SU-DHL-6 (cell line): Measurements from ENCODE around the gene RTN4.

ENCODE experiments used
- H2AFZ ChIP-seq: fragments of 200-600 bp; sonication (generic); 2 replicates; pipeline ENCODE4 v1.6.1; 2014; ENCODE audit warnings: low read depth, mild to moderate bottlenecking, moderate library complexity, mixed read lengths, antibody characterized with exemption, low read length; ENCODE audit not compliant: severe bottlenecking
- H3F3A ChIP-seq: fragments of 200-600 bp; shearing (Covaris generic); 2 replicates; pipeline ENCODE4 v1.6.0; 2016; ENCODE audit warnings: antibody characterized with exemption, mild to moderate bottlenecking; ENCODE audit not compliant: insufficient read depth
- H3K27ac ChIP-seq: fragments of 200-600 bp; sonication (generic); 2 replicates; pipeline ENCODE4 v1.5.1; 2016; ENCODE audit warnings: low read depth, mild to moderate bottlenecking, low read length, moderate library complexity, mixed read lengths
- H3K27me3 ChIP-seq: fragments of 200-600 bp; sonication (generic), shearing (Covaris generic); 2 replicates; pipeline ENCODE4 v1.6.0; 2014; ENCODE audit warnings: mild to moderate bottlenecking, low read length
- H3K36me3 ChIP-seq: fragments of 200-600 bp; sonication (generic); 2 replicates; pipeline ENCODE4 v1.6.1; 2014; ENCODE audit warnings: mild to moderate bottlenecking, low read length, mixed read lengths
- H3K4me2 ChIP-seq: fragments of 300-600, 200-600 bp; shearing (Covaris generic), sonication (generic); 2 replicates; pipeline ENCODE4 v1.6.0; 2014; ENCODE audit warnings: low read length, low read depth, mild to moderate bottlenecking; ENCODE audit not compliant: poor library complexity, severe bottlenecking
- H3K4me3 ChIP-seq: fragments of 200-600 bp; sonication (generic); 2 replicates; pipeline ENCODE4 v1.5.1; 2014; ENCODE audit warnings: antibody characterized with exemption, low read length, mild to moderate bottlenecking, mixed read lengths; ENCODE audit not compliant: insufficient read depth, poor library complexity, severe bottlenecking
- H3K79me2 ChIP-seq: fragments of 200-600 bp; sonication (generic); 2 replicates; pipeline ENCODE4 v1.6.1; 2014; ENCODE audit warnings: mild to moderate bottlenecking, low read length, moderate library complexity; ENCODE audit not compliant: insufficient read depth
- H3K9ac ChIP-seq: fragments of 200-600 bp; sonication (generic); 2 replicates; pipeline ENCODE4 v1.7.0; 2014; ENCODE audit warnings: mild to moderate bottlenecking, low read length
- H3K9me2 ChIP-seq: fragments of 200-600 bp; sonication (generic); replicated peaks from 2 replicates; pipeline ENCODE4 v1.6.1; 2014; ENCODE audit warnings: low read length; ENCODE audit not compliant: insufficient read depth
- H3K9me3 ChIP-seq: fragments of 200-600 bp; sonication (generic); 2 replicates; pipeline ENCODE4 v1.6.1; 2014; ENCODE audit warnings: low read length, mixed read lengths; ENCODE audit not compliant: insufficient read depth
- H4K20me1 ChIP-seq: fragments of 200-600 bp; sonication (generic); 2 replicates; pipeline ENCODE4 v1.6.1; 2014; ENCODE audit warnings: low read depth, mild to moderate bottlenecking, antibody characterized with exemption, low read length, moderate library complexity, mixed read lengths
- CTCF ChIP-seq: fragments of 200-600 bp; sonication (generic); IDR thresholded peaks from one replicate; pipeline ENCODE4 v1.5.1; 2017; ENCODE audit warnings: antibody characterized with exemption, mild to moderate bottlenecking, low read length, moderate library complexity; ENCODE audit not compliant: insufficient read depth, poor library complexity, severe bottlenecking
- EZH2phosphoT487 ChIP-seq: fragments of 200-600 bp; sonication (generic), shearing (Covaris generic); conservative IDR thresholded peaks from 2 replicates; pipeline ENCODE4 v1.6.1; 2018; ENCODE audit warnings: mild to moderate bottlenecking, antibody characterized with exemption, low read length, moderate library complexity, mixed read lengths

The RTN4 gene

GRCh38 chr2:55014962-55015939 lies 35.0 kb downstream of the RTN4 start:
- Histone ChIP-seq H4K20me1 (peaks cover 35% of the 10 kb centered on the region; the same call in 1 of the 2 replicates), H3K27ac (no peak overlapping the region), H2AFZ (no peak overlapping the region), H3K79me2 (peaks cover 92% of the 10 kb centered on the region), H3K9ac (no peak overlapping the region), H3K9me3 (no peaks in the 10 kb centered on the region), H3F3A (peaks cover 11% of the 10 kb centered on the region), H3K9me2 (no peaks in the 10 kb centered on the region), H3K27me3 (no peaks in the 10 kb centered on the region), H3K4me3 (no peak overlapping the region), H3K4me2 (no peak overlapping the region), H3K36me3 (peaks cover 7% of the 10 kb centered on the region; the same call in 1 of the 2 replicates)
- TF ChIP-seq CTCF: peak; percentile 46
- no peak for TF ChIP-seq EZH2phosphoT487

- no peak overlapping the region for H3K4me2 ChIP-seq
- no peak overlapping the region for H3K9ac ChIP-seq
- H3K27me3 ChIP-seq: no peaks in the 10 kb centered on the region
- H3K27ac ChIP-seq: no peak overlapping the region
- H2AFZ ChIP-seq: no peak overlapping the region
- no peak overlapping the region for H3K4me3 ChIP-seq
- H3K9me2 ChIP-seq: no peaks in the 10 kb centered on the region
- H3K36me3 ChIP-seq: peaks cover 7% of the 10 kb centered on the region; the same call in 1 of the 2 replicates
- H3K9me3 ChIP-seq: no peaks in the 10 kb centered on the region
- peaks cover 7% of the 10 kb centered on the region for H3F3A ChIP-seq
- peaks cover 92% of the 10 kb centered on the region for H3K79me2 ChIP-seq
- no peak for TF ChIP-seq EZH2phosphoT487
- H4K20me1 ChIP-seq: peaks cover 32% of the 10 kb centered on the region; the same call in 1 of the 2 replicates
Measured at GRCh38 chr2:55013936-55014335, 36.3 kb downstream of the RTN4 start.

GRCh38 chr2:55012672-55013484 lies 37.4 kb downstream of the RTN4 start:
- H3K9me3 ChIP-seq: no peaks in the 10 kb centered on the region
- H3K9me2 ChIP-seq: no peaks in the 10 kb centered on the region
- H2AFZ ChIP-seq: no peak overlapping the region
- TF ChIP-seq CTCF (no peak), EZH2phosphoT487 (no peak)
- H3K4me2 ChIP-seq: no peak overlapping the region
- no peaks in the 10 kb centered on the region for H3K27me3 ChIP-seq
- no peak overlapping the region for H3K27ac ChIP-seq
- no peak overlapping the region for H3K4me3 ChIP-seq
- H3F3A ChIP-seq: no peaks in the 10 kb centered on the region; the same call in 1 of the 2 replicates
- H3K9ac ChIP-seq: no peak overlapping the region
- H4K20me1 ChIP-seq: peaks cover 26% of the 10 kb centered on the region; the same call in 1 of the 2 replicates
- peaks cover 88% of the 10 kb centered on the region for H3K79me2 ChIP-seq
- H3K36me3 ChIP-seq: 0 out of 2 replicates have a peak, but pooled peaks cover 7% of the 10 kb centered on the region
